GM19043 (cell line): ENCODE results near the gene DCBLD1.

Experiments used
- ATAC-seq: cut with Tn5 transposase; IDR thresholded peaks from one replicate; pipeline ENCODE4 v1.9.1; 2021; ENCODE audit warnings: low read depth; ENCODE audit not compliant: unreplicated experiment

DCBLD1 gene

GRCh38 chr6:117520603-117521395, 38.3 kb downstream of the DCBLD1 start:
- ATAC-seq: no peak

- ATAC-seq: no peak
These were observed 39.5 kb downstream of the DCBLD1 start for GRCh38 chr6:117521791-117522502.

- no peak for ATAC-seq
These were observed 43.1 kb downstream of the DCBLD1 start for GRCh38 chr6:117525607-117526006.

- ATAC-seq: no peak
These were observed 48.2 kb downstream of the DCBLD1 start for GRCh38 chr6:117530467-117531242.

- no peak for ATAC-seq
These were observed 48.9 kb downstream of the DCBLD1 start for GRCh38 chr6:117531346-117531745.

- no peak for ATAC-seq
These were observed 49.6 kb downstream of the DCBLD1 start for GRCh38 chr6:117531809-117532725.

- no peak for ATAC-seq
These were observed 51.3 kb downstream of the DCBLD1 start for GRCh38 chr6:117533775-117534174.

- ATAC-seq: no peak
These were observed 52.5 kb downstream of the DCBLD1 start for GRCh38 chr6:117534974-117535373.

- ATAC-seq: no peak
These were observed 53.8 kb downstream of the DCBLD1 start for GRCh38 chr6:117536317-117536716.

GRCh38 chr6:117538615-117539014, 56.1 kb downstream of the DCBLD1 start:
- ATAC-seq: no peak

- ATAC-seq: no peak
These were observed 58.2 kb downstream of the DCBLD1 start for GRCh38 chr6:117540670-117541069.

- ATAC-seq: no peak
These were observed 60.0 kb downstream of the DCBLD1 start for GRCh38 chr6:117542493-117542892.

GRCh38 chr6:117544716-117545115, 62.2 kb downstream of the DCBLD1 start:
- no peak for ATAC-seq

- no peak for ATAC-seq
These were observed 62.7 kb downstream of the DCBLD1 start for GRCh38 chr6:117545161-117545595.

- no peak for ATAC-seq
These were observed 64.2 kb downstream of the DCBLD1 start for GRCh38 chr6:117546674-117547073.

GRCh38 chr6:117547688-117548621, 65.5 kb downstream of the DCBLD1 start:
- no peak for ATAC-seq

GRCh38 chr6:117548797-117549301, 66.4 kb downstream of the DCBLD1 start:
- no peak for ATAC-seq

GRCh38 chr6:117549611-117550010, 67.1 kb downstream of the DCBLD1 start:
- no peak for ATAC-seq

GRCh38 chr6:117550078-117550600, 67.7 kb downstream of the DCBLD1 start:
- no peak for ATAC-seq
